Prostate gland (tissue), 2 donors: Measurements from ENCODE around the gene BCL11B. TPM values are rescaled to one million over a fixed set of nuclear protein-coding genes. Genes with fewer than 3 reads are reported as not detected.

Experiments used
- DNase-seq: peaks from one replicate; pipeline ENCODE4 v3.0.0-alpha.2; 2019; ENCODE audit warnings: low spot score
- H3K27ac ChIP-seq, 2 donors: fragments of 200-600 bp; sonication (generic); 2 replicates each; pipeline ENCODE4 v1.5.1; 2017 to 2019
- H3K27me3 ChIP-seq: fragments of 200-600 bp; sonication (generic); replicated peaks from 2 replicates; pipeline ENCODE4 v1.5.1; 2019; ENCODE audit not compliant: insufficient read depth
- H3K36me3 ChIP-seq, 2 donors: fragments of 200-600 bp; sonication (generic); 1 replicate in 1 of 2; 2 replicates in 1 of 2; pipeline versions ENCODE4 v1.5.1 to v1.8.1; 2017 to 2019
- H3K4me1 ChIP-seq: fragments of 200-600 bp; sonication (generic); replicated peaks from 2 replicates; pipeline ENCODE4 v1.5.1; 2019
- H3K4me3 ChIP-seq, 2 donors: fragments of 200-600 bp; sonication (generic); 2 replicates each; pipeline ENCODE4 v1.5.1; 2017 to 2019
- H3K9me3 ChIP-seq: fragments of 200-600 bp; sonication (generic); 2 replicates; pipeline ENCODE4 v1.5.1; 2017
- POLR2A ChIP-seq: fragments of 450-650 bp; IDR thresholded peaks from one replicate; pipeline ENCODE4 v1.6.1; 2016; ENCODE audit warnings: antibody characterized with exemption, mild to moderate bottlenecking
- POLR2AphosphoS5 ChIP-seq: sonication (generic); formaldehyde crosslinking; IDR thresholded peaks from one replicate; pipeline ENCODE4 v1.6.1; 2017; ENCODE audit warnings: antibody characterized with exemption
- WGBS: methylation state at CpG from one replicate; pipeline ENCODE4 v1.1.5; 2018; 5-methylcytosine and 5-hydroxymethylcytosine counted together
- intact Hi-C: fragments of 100-400 bp; cut with DNase I; formaldehyde crosslinking; loops from one replicate; pipeline ENCODE4 v1.14.2; 2022
- total RNA-seq, 2 donors: library from RNA; depleted of rRNA; stranded (reverse); fragments of >200 nt; gene quantifications; one replicate each; pipeline ENCODE4 v1.1.0, GENCODE V29; 2016
- TF ChIP-seq, protein P1 (sequence below), 4 experiments: fragments of 200-600 bp in 2 of 4; fragments of 450-650 bp in 2 of 4; sonication (generic) in 2 of 4; IDR thresholded peaks; 1 replicate in 3 of 4; 2 replicates in 1 of 4; pipeline ENCODE4 v1.5.1; 2016 to 2019; ENCODE audit warnings: antibody characterized with exemption in 4 of 4, mild to moderate bottlenecking in 2 of 4, moderate library complexity in 2 of 4

The BCL11B gene
- total RNA-seq, 2 donors from 2014 or later, result 2.8 to 5.4 TPM

- Histone ChIP-seq H3K27ac (no peak overlapping the region), H3K4me1 (no peaks in the 10 kb centered on the region), H3K4me3 (no peak overlapping the region), H3K9me3 (no peaks in the 10 kb centered on the region), H3K27me3 (peaks cover 4% of the 10 kb centered on the region), H3K36me3 (no peaks in the 10 kb centered on the region)
- WGBS, result 77% methylated on average over 4 of the region's 4 CpGs
- intact Hi-C loops, result no loop called here
- TF ChIP-seq, protein P1, sequence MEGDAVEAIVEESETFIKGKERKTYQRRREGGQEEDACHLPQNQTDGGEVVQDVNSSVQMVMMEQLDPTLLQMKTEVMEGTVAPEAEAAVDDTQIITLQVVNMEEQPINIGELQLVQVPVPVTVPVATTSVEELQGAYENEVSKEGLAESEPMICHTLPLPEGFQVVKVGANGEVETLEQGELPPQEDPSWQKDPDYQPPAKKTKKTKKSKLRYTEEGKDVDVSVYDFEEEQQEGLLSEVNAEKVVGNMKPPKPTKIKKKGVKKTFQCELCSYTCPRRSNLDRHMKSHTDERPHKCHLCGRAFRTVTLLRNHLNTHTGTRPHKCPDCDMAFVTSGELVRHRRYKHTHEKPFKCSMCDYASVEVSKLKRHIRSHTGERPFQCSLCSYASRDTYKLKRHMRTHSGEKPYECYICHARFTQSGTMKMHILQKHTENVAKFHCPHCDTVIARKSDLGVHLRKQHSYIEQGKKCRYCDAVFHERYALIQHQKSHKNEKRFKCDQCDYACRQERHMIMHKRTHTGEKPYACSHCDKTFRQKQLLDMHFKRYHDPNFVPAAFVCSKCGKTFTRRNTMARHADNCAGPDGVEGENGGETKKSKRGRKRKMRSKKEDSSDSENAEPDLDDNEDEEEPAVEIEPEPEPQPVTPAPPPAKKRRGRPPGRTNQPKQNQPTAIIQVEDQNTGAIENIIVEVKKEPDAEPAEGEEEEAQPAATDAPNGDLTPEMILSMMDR (IDR thresholded peaks at IDR 0.05), result no peak
- TF ChIP-seq POLR2A (no peak), POLR2AphosphoS5 (no peak)
- no peak for DNase-seq
These were observed 64.5 kb downstream of the BCL11B start for GRCh38 chr14:99207456-99207855.

DNA sequence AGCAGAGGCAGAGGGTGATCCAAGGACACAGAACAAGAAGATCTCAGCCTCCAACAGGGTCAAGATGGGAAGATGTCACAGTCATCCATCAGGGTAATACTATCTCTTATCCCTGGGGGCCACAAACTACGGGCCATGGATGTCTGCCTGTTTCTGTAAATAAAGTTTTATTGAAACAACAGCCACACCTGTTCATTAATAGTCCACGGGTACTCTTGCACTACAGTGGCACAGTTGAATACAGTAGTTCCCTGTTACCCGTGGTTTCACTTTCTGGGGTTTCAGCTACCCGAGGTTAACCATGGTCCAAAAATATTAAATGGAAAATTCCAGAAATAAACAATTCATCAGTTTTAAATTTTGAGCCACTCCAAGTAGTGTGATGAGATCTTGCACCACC lies 65.9 kb downstream of the BCL11B start:
- no peaks in the 10 kb centered on the region for H3K4me1 ChIP-seq
- intact Hi-C loops, result no loop called here

DNA sequence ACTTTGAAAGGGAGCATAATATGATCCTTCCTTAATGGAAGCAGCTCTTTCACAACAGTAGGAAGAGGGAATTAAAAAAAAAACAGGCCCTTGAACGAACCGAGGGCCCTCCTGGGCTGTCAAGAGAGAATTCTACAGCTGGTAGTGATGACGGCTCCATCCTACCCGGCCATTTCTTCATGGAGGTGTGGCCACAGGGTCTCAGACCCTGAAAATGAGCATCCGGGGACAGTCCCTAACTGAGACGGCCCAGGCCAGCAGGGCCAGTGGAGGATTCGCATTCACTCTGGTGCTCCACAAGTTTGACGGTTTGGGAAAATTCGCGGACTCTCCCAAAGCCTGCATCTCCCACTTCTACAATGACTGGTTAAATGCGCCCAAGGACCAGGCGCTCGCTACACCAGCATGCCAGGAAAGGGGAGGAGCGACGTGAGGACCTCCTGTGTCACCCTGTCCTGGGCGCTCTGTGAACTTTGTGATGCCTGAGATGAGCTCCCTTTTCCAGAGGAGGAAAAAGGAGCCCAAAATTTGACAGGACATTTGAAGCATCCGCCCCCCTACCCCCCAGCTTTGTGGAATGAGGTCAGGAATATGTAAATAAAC lies 66.8 kb downstream of the BCL11B start:
- no peak overlapping the region for H3K4me3 ChIP-seq
- no peak for DNase-seq
- peaks cover 4% of the 10 kb centered on the region for H3K27me3 ChIP-seq
- no peaks in the 10 kb centered on the region for H3K36me3 ChIP-seq
- no peak overlapping the region for H3K27ac ChIP-seq
- H3K9me3 ChIP-seq, result no peaks in the 10 kb centered on the region
- intact Hi-C loops, result no loop called here
- TF ChIP-seq POLR2A (no peak), POLR2AphosphoS5 (no peak)
- TF ChIP-seq, protein P1 (IDR thresholded peaks at IDR 0.05), result no peak
- 92% methylated on average over 17 of the region's 17 CpGs for WGBS
- no peaks in the 10 kb centered on the region for H3K4me1 ChIP-seq

More for the DNA sequence above, 65.9 kb downstream of the BCL11B start:
- TF ChIP-seq POLR2A, result no peak
- no peak for TF ChIP-seq POLR2AphosphoS5
- TF ChIP-seq, protein P1 (IDR thresholded peaks at IDR 0.05), result no peak
- H3K36me3 ChIP-seq, result no peaks in the 10 kb centered on the region
- H3K9me3 ChIP-seq, result no peaks in the 10 kb centered on the region
- no peak overlapping the region for H3K4me3 ChIP-seq
- no peak for DNase-seq
- 93% methylated on average over 4 of the region's 4 CpGs for WGBS
- H3K27me3 ChIP-seq, result peaks cover 4% of the 10 kb centered on the region
- H3K27ac ChIP-seq, result no peak overlapping the region

GRCh38 chr14:99203801-99204200 lies 68.2 kb downstream of the BCL11B start:
- WGBS, result 95% methylated on average over 8 of the region's 8 CpGs
- no peaks in the 10 kb centered on the region for H3K36me3 ChIP-seq
- H3K4me3 ChIP-seq, result no peak overlapping the region
- TF ChIP-seq POLR2A (no peak), POLR2AphosphoS5 (no peak)
- TF ChIP-seq, protein P1 (IDR thresholded peaks at IDR 0.05), result no peak
- peaks cover 4% of the 10 kb centered on the region for H3K27me3 ChIP-seq
- DNase-seq, result no peak
- intact Hi-C loops, result no loop called here
- H3K27ac ChIP-seq, result no peak overlapping the region
- no peaks in the 10 kb centered on the region for H3K9me3 ChIP-seq
- H3K4me1 ChIP-seq, result no peaks in the 10 kb centered on the region

GRCh38 chr14:99203080-99203479 lies 68.9 kb downstream of the BCL11B start:
- H3K27ac ChIP-seq, result no peak overlapping the region
- H3K36me3 ChIP-seq, result no peaks in the 10 kb centered on the region
- H3K4me1 ChIP-seq, result no peaks in the 10 kb centered on the region
- intact Hi-C loops, result no loop called here
- peaks cover 4% of the 10 kb centered on the region for H3K27me3 ChIP-seq
- TF ChIP-seq POLR2A, result no peak
- TF ChIP-seq, protein P1 (IDR thresholded peaks at IDR 0.05), result no peak
- no peak for TF ChIP-seq POLR2AphosphoS5
- 90% methylated on average over 6 of the region's 6 CpGs for WGBS
- no peak overlapping the region for H3K4me3 ChIP-seq
- H3K9me3 ChIP-seq, result no peaks in the 10 kb centered on the region
- DNase-seq, result no peak
